DND-41 (cell line): ENCODE measurements around the gene SLC25A13.

Experiments used
- ATAC-seq: fragments of 200-7000 bp; cut with Tn5 transposase; 3 replicates; pipeline ENCODE4 v1.9.1; 2021; ENCODE audit warnings: low read depth; ENCODE audit not compliant: insufficient read depth
- DNase-seq: peaks from one replicate; pipeline ENCODE4 v3.0.0-alpha.2; 2020
- H2AFZ ChIP-seq: 2 replicates; pipeline ENCODE4 v1.6.0; 2012; ENCODE audit warnings: low read depth, low read length
- H3K27ac ChIP-seq: 2 replicates; pipeline ENCODE4 v1.5.1; 2012; ENCODE audit warnings: low read length, inconsistent platforms
- H3K27me3 ChIP-seq: fragments of 200-600 bp; sonication (generic); 2 replicates; pipeline ENCODE4 v1.6.0; 2012; ENCODE audit warnings: low read length, mild to moderate bottlenecking, inconsistent platforms; ENCODE audit not compliant: insufficient read depth, poor library complexity
- H3K36me3 ChIP-seq: 2 replicates; pipeline ENCODE4 v1.5.1; 2012; ENCODE audit warnings: low read length, inconsistent platforms; ENCODE audit not compliant: insufficient read depth
- H3K4me1 ChIP-seq: 2 replicates; pipeline ENCODE4 v1.5.1; 2012; ENCODE audit warnings: mild to moderate bottlenecking, low read length; ENCODE audit not compliant: insufficient read depth
- H3K4me2 ChIP-seq: 2 replicates; pipeline ENCODE4 v1.6.0; 2012; ENCODE audit warnings: mild to moderate bottlenecking, moderate library complexity, low read length, inconsistent platforms; ENCODE audit not compliant: insufficient read depth
- H3K4me3 ChIP-seq, 2 experiments: fragments of 200-600 bp in 1 of 2; shearing (Covaris generic) in 1 of 2; 2 replicates each; pipeline ENCODE4 v1.5.1; 2012 to 2016; ENCODE audit warnings: inconsistent platforms in 2 of 2, low read length in 2 of 2, mild to moderate bottlenecking in 2 of 2, low read depth in 1 of 2, moderate library complexity in 1 of 2
- H3K79me2 ChIP-seq: 2 replicates; pipeline ENCODE4 v1.6.0; 2012; ENCODE audit warnings: low read length, inconsistent platforms; ENCODE audit not compliant: insufficient read depth
- H3K9ac ChIP-seq: 2 replicates; pipeline ENCODE4 v1.6.0; 2012; ENCODE audit warnings: low read depth, mild to moderate bottlenecking, inconsistent platforms, low read length, moderate library complexity
- H3K9me3 ChIP-seq: 2 replicates; pipeline ENCODE4 v1.5.1; 2012; ENCODE audit warnings: low read length, moderate library complexity, mild to moderate bottlenecking, inconsistent platforms; ENCODE audit not compliant: insufficient read depth, severe bottlenecking
- H4K20me1 ChIP-seq: 2 replicates; pipeline ENCODE4 v1.6.0; 2012; ENCODE audit warnings: low read length; ENCODE audit not compliant: insufficient read depth
- CTCF ChIP-seq: IDR thresholded peaks from 2 replicates; pipeline ENCODE4 v1.5.1; 2012; ENCODE audit warnings: borderline replicate concordance, low read length, moderate library complexity, mild to moderate bottlenecking; ENCODE audit not compliant: poor library complexity, severe bottlenecking; ENCODE audit errors: extremely low read depth
- EZH2 ChIP-seq: IDR thresholded peaks from 3 replicates; pipeline ENCODE4 v1.6.1; 2012; ENCODE audit warnings: borderline replicate concordance, low read depth, mild to moderate bottlenecking, moderate library complexity, low read length, inconsistent platforms; ENCODE audit not compliant: severe bottlenecking

SLC25A13 gene

GRCh38 chr7:96173781-96174180 is 148.1 kb downstream of the SLC25A13 start:
- Histone ChIP-seq H2AFZ (no peak overlapping the region), H3K4me2 (no peak overlapping the region), H3K4me1 (no peaks in the 10 kb centered on the region), H3K27me3 (no peaks in the 10 kb centered on the region), H3K27ac (no peak overlapping the region), H3K9me3 (no peaks in the 10 kb centered on the region), H4K20me1 (no peaks in the 10 kb centered on the region), H3K9ac (no peak overlapping the region), H3K4me3 (no peak overlapping the region), H3K36me3 (no peaks in the 10 kb centered on the region), H3K79me2 (no peaks in the 10 kb centered on the region)
- DNase-seq = no peak
- TF ChIP-seq CTCF (no peak), EZH2 (no peak)
- no peak for ATAC-seq

- H3K79me2 ChIP-seq = no peaks in the 10 kb centered on the region
- no peak overlapping the region for H3K4me3 ChIP-seq
- ATAC-seq (no peak), DNase-seq (no peak)
- H3K9me3 ChIP-seq = no peaks in the 10 kb centered on the region
- H3K4me2 ChIP-seq = no peak overlapping the region
- TF ChIP-seq CTCF = no peak
- no peak for TF ChIP-seq EZH2
- H3K4me1 ChIP-seq = no peaks in the 10 kb centered on the region
- H4K20me1 ChIP-seq = no peaks in the 10 kb centered on the region
- H2AFZ ChIP-seq = no peak overlapping the region
- H3K27me3 ChIP-seq = no peaks in the 10 kb centered on the region
- no peak overlapping the region for H3K9ac ChIP-seq
- H3K27ac ChIP-seq = no peak overlapping the region
- no peaks in the 10 kb centered on the region for H3K36me3 ChIP-seq
Observed at GRCh38 chr7:96169439-96169838, 152.5 kb downstream of the SLC25A13 start.

- H3K4me1 ChIP-seq = no peaks in the 10 kb centered on the region
- no peaks in the 10 kb centered on the region for H3K9me3 ChIP-seq
- H3K27ac ChIP-seq = no peak overlapping the region
- H3K4me3 ChIP-seq = no peak overlapping the region
- DNase-seq = no peak
- no peaks in the 10 kb centered on the region for H4K20me1 ChIP-seq
- no peak overlapping the region for H3K9ac ChIP-seq
- no peak for ATAC-seq
- no peak overlapping the region for H3K4me2 ChIP-seq
- no peak for TF ChIP-seq CTCF
- no peak for TF ChIP-seq EZH2
- no peaks in the 10 kb centered on the region for H3K27me3 ChIP-seq
- no peak overlapping the region for H2AFZ ChIP-seq
- no peaks in the 10 kb centered on the region for H3K36me3 ChIP-seq
- H3K79me2 ChIP-seq = no peaks in the 10 kb centered on the region
Observed at GRCh38 chr7:96167424-96167823, 154.5 kb downstream of the SLC25A13 start.

GRCh38 chr7:96161897-96162296 is 160.0 kb downstream of the SLC25A13 start:
- Histone ChIP-seq H3K9me3 (no peaks in the 10 kb centered on the region), H2AFZ (no peak overlapping the region), H3K4me2 (no peak overlapping the region), H3K9ac (no peak overlapping the region), H3K4me3 (no peak overlapping the region), H3K27me3 (no peaks in the 10 kb centered on the region), H3K27ac (no peak overlapping the region), H4K20me1 (no peaks in the 10 kb centered on the region), H3K79me2 (no peaks in the 10 kb centered on the region), H3K4me1 (no peaks in the 10 kb centered on the region), H3K36me3 (no peaks in the 10 kb centered on the region)
- TF ChIP-seq EZH2 (no peak), CTCF (no peak)
- ATAC-seq (no peak), DNase-seq (no peak)
